ENCODE measurements around the gene ALOX15. TPM values are rescaled to one million over a fixed set of nuclear protein-coding genes. Genes with fewer than 3 reads are reported as not detected.

ALOX15 gene
- not detected in 2 replicates for total RNA-seq

GRCh38 chr17:4641297-4642195, at the start of gene ALOX15:
Gene ALOX15, minus strand, starts transcription at chr17:4641678. Its CDS starts 27 bp downstream, at chr17:4641651.

GRCh38 chr17:4584101-4584916, 57.2 kb downstream of the ALOX15 start, which contains the start of gene SMTNL2:
Gene SMTNL2, plus strand, starts transcription at chr17:4584529. Its CDS starts 77 bp downstream, at chr17:4584606.

Other genes starting within 250 kb of the ALOX15 start
- not detected in 2 replicates for gene SPNS3, start 207.7 kb downstream of the ALOX15 start, total RNA-seq
- 0.17 and 1.0 TPM in 2 replicates for gene SPNS2, start 142.8 kb downstream of the ALOX15 start, total RNA-seq
- 41.3 and 61.7 TPM in 2 replicates for gene MYBBP1A, start 86.3 kb downstream of the ALOX15 start, total RNA-seq
- gene GGT6, start 81.1 kb downstream of the ALOX15 start, total RNA-seq = not detected in 2 replicates
- 0.15 and 1.2 TPM in 2 replicates for gene SMTNL2, start 57.1 kb downstream of the ALOX15 start, total RNA-seq
- gene PELP1, start 62.5 kb upstream of the ALOX15 start, total RNA-seq = 31.1 and 36.1 TPM in 2 replicates
- gene ARRB2, start 69.0 kb upstream of the ALOX15 start, total RNA-seq = 3.8 and 4.6 TPM in 2 replicates
- gene MED11, start 89.8 kb upstream of the ALOX15 start, total RNA-seq = 14.0 and 15.9 TPM in 2 replicates
- 0.15 and 0.33 TPM in 2 replicates for gene ZMYND15, start 98.2 kb upstream of the ALOX15 start, total RNA-seq
- gene CXCL16, start 98.2 kb upstream of the ALOX15 start, total RNA-seq = 2.0 TPM in 1 of 2 replicates, not detected in the other
- gene TM4SF5, start 130.2 kb upstream of the ALOX15 start, total RNA-seq = not detected in 2 replicates
- 0.83 and 1.0 TPM in 2 replicates for gene VMO1, start 144.7 kb upstream of the ALOX15 start, total RNA-seq
- gene GLTPD2, start 147.3 kb upstream of the ALOX15 start, total RNA-seq = not detected in 2 replicates
- gene PSMB6, start 154.5 kb upstream of the ALOX15 start, total RNA-seq = 97.4 and 218 TPM in 2 replicates
- gene PLD2, start 165.5 kb upstream of the ALOX15 start, total RNA-seq = 29.8 and 30.1 TPM in 2 replicates
- 39.4 and 40.6 TPM in 2 replicates for gene MINK1, start 191.7 kb upstream of the ALOX15 start, total RNA-seq